H1 (cell line): ENCODE results near the gene KRT13. TPM values are rescaled to one million over a fixed set of nuclear protein-coding genes. Genes with fewer than 3 reads are reported as not detected.

Experiments used
- CBX8 ChIP-seq: fragments of 300-800, 300-1000 bp; sonication (generic); IDR thresholded peaks from 2 replicates; pipeline ENCODE4 v1.7.1; 2016; ENCODE audit warnings: low read depth, low read length, borderline replicate concordance
- CHD7 ChIP-seq: fragments of 300-600 bp; sonication (generic); IDR thresholded peaks from 2 replicates; pipeline ENCODE4 v1.7.1; 2012; ENCODE audit warnings: low read length, moderate library complexity, mild to moderate bottlenecking, inconsistent platforms; ENCODE audit not compliant: insufficient replicate concordance
- MAX ChIP-seq: IDR thresholded peaks from 2 replicates; pipeline ENCODE4 v1.6.1; 2012; ENCODE audit warnings: inconsistent platforms
- polyA plus RNA-seq, 7 experiments: library from polyadenylated mRNA; depleted of rRNA in 3 of 7; stranded (reverse) in 5 of 7; unstranded in 2 of 7; fragments of >200 nt in 5 of 7; fragments of 200-250 nt in 2 of 7; gene quantifications; 1 replicate in 5 of 7; 2 replicates in 1 of 7; 4 replicates in 1 of 7; pipeline versions ENCODE4 v1.2.1 to v1.2.3, GENCODE V29; 2011 to 2013; ENCODE audit warnings: missing spikeins in 2 of 7, mixed read lengths in 2 of 7
- total RNA-seq: library from RNA; stranded (reverse); fragmentation: NEBNext Ultra II Directional; extraction: Animal tissue kit (Norgen Biotek cat#: 25700); gene quantifications from 2 replicates; pipeline ENCODE4 v1.2.1, GENCODE V29; 2021

KRT13 gene
- total and polyA plus RNA-seq, 2 of the 8 experiments (the other 6 are each of a cell fraction or from before 2014, with no cell fraction given) = 0.09 TPM; not detected in 1

- TF ChIP-seq CBX8 (no peak), CHD7 (no peak), MAX (no peak)
Measured at GRCh38 chr17:41523787-41524186, 18.4 kb upstream of the KRT13 start (continued).
